ENCODE results near the gene MTERF4. TPM values are rescaled to one million over a fixed set of nuclear protein-coding genes. Genes with fewer than 3 reads are reported as not detected.

Gene MTERF4
- total RNA-seq, 2 donors from 2014 or later, result 38.1 to 40.5 TPM

GRCh38 chr2:241070361-241070760 is 31.7 kb downstream of the MTERF4 start:
- no peak for DNase-seq (ENCODE audit: low spot score)
- Mint-ChIP-seq H3K4me3 (no peak overlapping the region), H3K36me3 (no peaks in the 10 kb centered on the region), H3K9me3 (no peaks in the 10 kb centered on the region), H3K4me1 (ENCODE audit: low read depth in 2 of 2) (peaks cover 0 to 5% of the 10 kb centered on the region in 2 donors), H3K27me3 (no peaks in the 10 kb centered on the region), H3K27ac (no peak overlapping the region)
- ATAC-seq, result no peak

GRCh38 chr2:241069821-241070281 is 32.2 kb downstream of the MTERF4 start:
- Mint-ChIP-seq H3K4me1 (ENCODE audit: low read depth in 2 of 2) (peaks cover 0 to 5% of the 10 kb centered on the region in 2 donors), H3K4me3 (no peak overlapping the region), H3K36me3 (no peaks in the 10 kb centered on the region), H3K9me3 (no peaks in the 10 kb centered on the region), H3K27me3 (no peaks in the 10 kb centered on the region), H3K27ac (no peak overlapping the region)
- DNase-seq (ENCODE audit: low spot score) (no peak), ATAC-seq (no peak)

- Mint-ChIP-seq H3K4me3 (no peak overlapping the region), H3K9me3 (no peaks in the 10 kb centered on the region), H3K27me3 (no peaks in the 10 kb centered on the region), H3K4me1 (ENCODE audit: low read depth in 2 of 2) (peaks cover 0 to 7% of the 10 kb centered on the region in 2 donors), H3K27ac (no peak overlapping the region), H3K36me3 (no peaks in the 10 kb centered on the region)
- ATAC-seq (no peak), DNase-seq (ENCODE audit: low spot score) (no peak)
These were observed 32.9 kb downstream of the MTERF4 start for GRCh38 chr2:241068942-241069810.

GRCh38 chr2:241068136-241068941 is 33.7 kb downstream of the MTERF4 start:
- no peak overlapping the region for H3K4me3 Mint-ChIP-seq
- H3K4me1 Mint-ChIP-seq (ENCODE audit: low read depth in 2 of 2), result peaks cover 0 to 9% of the 10 kb centered on the region in 2 donors
- DNase-seq (ENCODE audit: low spot score), result no peak
- no peaks in the 10 kb centered on the region for H3K9me3 Mint-ChIP-seq
- no peaks in the 10 kb centered on the region for H3K36me3 Mint-ChIP-seq
- no peak for ATAC-seq
- no peaks in the 10 kb centered on the region for H3K27me3 Mint-ChIP-seq
- H3K27ac Mint-ChIP-seq, result no peak overlapping the region

- H3K27ac Mint-ChIP-seq, result no peak overlapping the region
- ATAC-seq, result no peak
These were observed 34.5 kb downstream of the MTERF4 start for GRCh38 chr2:241067501-241068135.

GRCh38 chr2:241066893-241067341 is 35.2 kb downstream of the MTERF4 start:
- Mint-ChIP-seq H3K4me1 (ENCODE audit: low read depth in 2 of 2) (peaks cover 0 to 3% of the 10 kb centered on the region in 2 donors), H3K9me3 (no peaks in the 10 kb centered on the region), H3K27me3 (peaks cover 0 to 2% of the 10 kb centered on the region in 2 donors), H3K36me3 (no peaks in the 10 kb centered on the region), H3K27ac (no peak overlapping the region), H3K4me3 (no peak overlapping the region)
- DNase-seq (ENCODE audit: low spot score), result peak; percentile 49
- ATAC-seq, result no peak

More at GRCh38 chr2:241067501-241068135, 34.5 kb downstream of the MTERF4 start:
- H3K9me3 Mint-ChIP-seq, result no peaks in the 10 kb centered on the region
- H3K27me3 Mint-ChIP-seq, result peaks cover 0 to 2% of the 10 kb centered on the region in 2 donors
- peaks cover 0 to 8% of the 10 kb centered on the region in 2 donors for H3K4me1 Mint-ChIP-seq (ENCODE audit: low read depth in 2 of 2)
- no peaks in the 10 kb centered on the region for H3K36me3 Mint-ChIP-seq
- no peak overlapping the region for H3K4me3 Mint-ChIP-seq
- DNase-seq (ENCODE audit: low spot score), result no peak

- Mint-ChIP-seq H3K27ac (no peak overlapping the region), H3K9me3 (no peaks in the 10 kb centered on the region), H3K4me3 (no peak overlapping the region), H3K36me3 (no peaks in the 10 kb centered on the region), H3K27me3 (peaks cover 0 to 2% of the 10 kb centered on the region in 2 donors), H3K4me1 (ENCODE audit: low read depth in 2 of 2) (peaks cover 0 to 3% of the 10 kb centered on the region in 2 donors)
- ATAC-seq, result no peak
- DNase-seq (ENCODE audit: low spot score), result no peak
These were observed 35.8 kb downstream of the MTERF4 start for GRCh38 chr2:241066171-241066892.

GRCh38 chr2:241065355-241065803 is 36.7 kb downstream of the MTERF4 start:
- no peaks in the 10 kb centered on the region for H3K9me3 Mint-ChIP-seq
- no peak overlapping the region for H3K27ac Mint-ChIP-seq
- ATAC-seq (no peak), DNase-seq (ENCODE audit: low spot score) (no peak)
- no peak overlapping the region for H3K4me3 Mint-ChIP-seq
- peaks cover 0 to 2% of the 10 kb centered on the region in 2 donors for H3K27me3 Mint-ChIP-seq
- H3K36me3 Mint-ChIP-seq, result no peaks in the 10 kb centered on the region
- peaks cover 0 to 3% of the 10 kb centered on the region in 2 donors for H3K4me1 Mint-ChIP-seq (ENCODE audit: low read depth in 2 of 2)

- no peaks in the 10 kb centered on the region for H3K36me3 Mint-ChIP-seq
- peaks cover 0 to 3% of the 10 kb centered on the region in 2 donors for H3K4me1 Mint-ChIP-seq (ENCODE audit: low read depth in 2 of 2)
- no peak for ATAC-seq
- no peak overlapping the region for H3K27ac Mint-ChIP-seq
- H3K4me3 Mint-ChIP-seq, result no peak overlapping the region
- no peak for DNase-seq (ENCODE audit: low spot score)
- H3K27me3 Mint-ChIP-seq, result peaks cover 0 to 2% of the 10 kb centered on the region in 2 donors
- no peaks in the 10 kb centered on the region for H3K9me3 Mint-ChIP-seq
These were observed 37.2 kb downstream of the MTERF4 start for GRCh38 chr2:241064802-241065354.

- Mint-ChIP-seq H3K27ac (no peak overlapping the region), H3K36me3 (no peaks in the 10 kb centered on the region), H3K9me3 (no peaks in the 10 kb centered on the region), H3K4me3 (no peak overlapping the region), H3K27me3 (peaks cover 0 to 2% of the 10 kb centered on the region in 2 donors), H3K4me1 (ENCODE audit: low read depth in 2 of 2) (peaks cover 0 to 3% of the 10 kb centered on the region in 2 donors)
- ATAC-seq (peak; percentile 24 to 75), DNase-seq (ENCODE audit: low spot score) (no peak)
These were observed 37.9 kb downstream of the MTERF4 start for GRCh38 chr2:241064008-241064801.

- no peak for ATAC-seq
- Mint-ChIP-seq H3K27ac (no peak overlapping the region), H3K27me3 (peaks cover 0 to 2% of the 10 kb centered on the region in 2 donors), H3K4me1 (ENCODE audit: low read depth in 2 of 2) (peaks cover 0 to 3% of the 10 kb centered on the region in 2 donors), H3K36me3 (no peaks in the 10 kb centered on the region), H3K9me3 (no peaks in the 10 kb centered on the region), H3K4me3 (no peak overlapping the region)
- DNase-seq (ENCODE audit: low spot score), result no peak
These were observed 38.5 kb downstream of the MTERF4 start for GRCh38 chr2:241063587-241063986.

GRCh38 chr2:241063093-241063551 is 39.0 kb downstream of the MTERF4 start:
- Mint-ChIP-seq H3K36me3 (no peaks in the 10 kb centered on the region), H3K4me1 (ENCODE audit: low read depth in 2 of 2) (peaks cover 0 to 3% of the 10 kb centered on the region in 2 donors), H3K27ac (no peak overlapping the region), H3K4me3 (no peak overlapping the region), H3K27me3 (peaks cover 0 to 2% of the 10 kb centered on the region in 2 donors), H3K9me3 (no peaks in the 10 kb centered on the region)
- DNase-seq (ENCODE audit: low spot score), result no peak
- no peak for ATAC-seq
